Lower lobe of right lung (tissue), 2 donors: ENCODE results near the gene EPHB3. TPM values are rescaled to one million over a fixed set of nuclear protein-coding genes. Genes with fewer than 3 reads are reported as not detected.
A peak's percentile ranks its signal among the peaks of the same experiment; 100 is the strongest.

Source experiments
- ATAC-seq, 2 donors: fragments of 200-7000 bp; cut with Tn5 transposase; one replicate each; pipeline ENCODE4 v1.9.1; 2020 to 2022; ENCODE audit warnings: mild to moderate bottlenecking in 2 of 2, moderate library complexity in 2 of 2
- DNase-seq: peaks from one replicate; pipeline ENCODE4 v3.0.0-alpha.2; 2020
- H3K27ac ChIP-seq: fragments of 200-600 bp; one replicate; pipeline ENCODE4 v1.8.0; 2022
- H3K27me3 ChIP-seq: fragments of 200-600 bp; one replicate; pipeline ENCODE4 v1.8.0; 2022; ENCODE audit warnings: low read depth
- H3K36me3 ChIP-seq: fragments of 200-600 bp; one replicate; pipeline ENCODE4 v1.8.0; 2022; ENCODE audit warnings: mild to moderate bottlenecking
- H3K4me1 ChIP-seq: fragments of 200-600 bp; one replicate; pipeline ENCODE4 v1.8.0; 2022
- H3K4me3 ChIP-seq: fragments of 200-600 bp; one replicate; pipeline ENCODE4 v1.8.0; 2022; ENCODE audit warnings: mild to moderate bottlenecking
- H3K9me3 ChIP-seq: fragments of 200-600 bp; one replicate; pipeline ENCODE4 v1.8.0; 2022
- CTCF ChIP-seq: fragments of 200-600 bp; IDR thresholded peaks from one replicate; pipeline ENCODE4 v1.8.0; 2022; ENCODE audit warnings: antibody characterized with exemption, mild to moderate bottlenecking
- intact Hi-C: fragments of 100-400 bp; cut with DNase I; formaldehyde crosslinking; loops from one replicate; pipeline ENCODE4 v1.11.0; 2022
- total RNA-seq: library from RNA; stranded (reverse); fragmentation: NEBNext Ultra II Directional; extraction: Animal tissue kit (Norgen Biotek cat#: 25700); gene quantifications from one replicate; pipeline ENCODE4 v1.2.1, GENCODE V29; 2021
- donor health status: DM: no; HTN: yes; CAD: no; lungs with severe emphysema.

The EPHB3 gene
- total RNA-seq, 1 donor from 2014 or later, result 4.9 TPM

GRCh38 chr3:184545769-184546168 lies 15.8 kb upstream of the EPHB3 start:
- Histone ChIP-seq H3K4me1 (no peaks in the 10 kb centered on the region), H3K9me3 (no peaks in the 10 kb centered on the region), H3K36me3 (no peaks in the 10 kb centered on the region), H3K27ac (no peak overlapping the region), H3K27me3 (peaks cover 24% of the 10 kb centered on the region), H3K4me3 (no peak overlapping the region)
- intact Hi-C loops, result no loop called here
- no peak for ATAC-seq
- DNase-seq, result no peak
- TF ChIP-seq CTCF, result no peak

GRCh38 chr3:184546252-184546651 lies 15.3 kb upstream of the EPHB3 start:
- peak; percentile 57 to 80 for ATAC-seq
- no peak for TF ChIP-seq CTCF
- no peak overlapping the region for H3K4me3 ChIP-seq
- DNase-seq, result peak; percentile 70
- no peaks in the 10 kb centered on the region for H3K4me1 ChIP-seq
- no peaks in the 10 kb centered on the region for H3K36me3 ChIP-seq
- H3K27me3 ChIP-seq, result peaks cover 24% of the 10 kb centered on the region
- H3K9me3 ChIP-seq, result no peaks in the 10 kb centered on the region
- intact Hi-C loops, result no loop called here
- no peak overlapping the region for H3K27ac ChIP-seq

- intact Hi-C loops, result no loop called here
- H3K27me3 ChIP-seq, result peaks cover 14% of the 10 kb centered on the region
- TF ChIP-seq CTCF, result no peak
- DNase-seq (no peak), ATAC-seq (no peak)
- no peaks in the 10 kb centered on the region for H3K4me1 ChIP-seq
- H3K9me3 ChIP-seq, result no peaks in the 10 kb centered on the region
- no peak overlapping the region for H3K4me3 ChIP-seq
- no peaks in the 10 kb centered on the region for H3K36me3 ChIP-seq
- H3K27ac ChIP-seq, result no peak overlapping the region
Observed at GRCh38 chr3:184549796-184550577, 11.6 kb upstream of the EPHB3 start.

GRCh38 chr3:184551103-184551502 lies 10.5 kb upstream of the EPHB3 start:
- Histone ChIP-seq H3K4me1 (peaks cover 3% of the 10 kb centered on the region), H3K9me3 (no peaks in the 10 kb centered on the region), H3K4me3 (no peak overlapping the region), H3K27ac (no peak overlapping the region), H3K36me3 (no peaks in the 10 kb centered on the region), H3K27me3 (peaks cover 14% of the 10 kb centered on the region)
- intact Hi-C loops, result no loop called here
- TF ChIP-seq CTCF, result no peak
- DNase-seq, result no peak
- ATAC-seq, result no peak

GRCh38 chr3:184551614-184552256 lies 9.8 kb upstream of the EPHB3 start:
- no peak overlapping the region for H3K27ac ChIP-seq
- DNase-seq, result no peak
- no peak for ATAC-seq
- H3K4me1 ChIP-seq, result peaks cover 9% of the 10 kb centered on the region
- intact Hi-C loops, result no loop called here
- no peak for TF ChIP-seq CTCF
- H3K27me3 ChIP-seq, result peaks cover 14% of the 10 kb centered on the region
- H3K9me3 ChIP-seq, result no peaks in the 10 kb centered on the region
- no peaks in the 10 kb centered on the region for H3K36me3 ChIP-seq
- no peak overlapping the region for H3K4me3 ChIP-seq
